HL-60 (cell line): ENCODE measurements around the gene GTF2A1L.

Experiments used
- DNase-seq, 2 experiments: peaks; one replicate each; pipeline ENCODE4 v3.0.0-alpha.2; 2010 to 2020; ENCODE audit warnings: low read depth in 1 of 2, low spot score in 1 of 2
- H3K27ac ChIP-seq: fragments of 250-450 bp; sonication (Bioruptor Pico); replicated peaks from 2 replicates; pipeline ENCODE4 v1.5.1; 2020; ENCODE audit warnings: mild to moderate bottlenecking, moderate library complexity
- H3K27me3 ChIP-seq: fragments of 250-450 bp; sonication (Bioruptor Pico); 2 replicates; pipeline ENCODE4 v1.5.1; 2021; ENCODE audit warnings: mild to moderate bottlenecking, moderate library complexity; ENCODE audit not compliant: insufficient read depth, poor library complexity, severe bottlenecking
- H3K4me3 ChIP-seq: replicated peaks from 2 replicates; pipeline ENCODE4 v1.5.1; 2011; ENCODE audit warnings: mild to moderate bottlenecking, control low read depth, low read length; ENCODE audit not compliant: insufficient read depth
- GABPA ChIP-seq: IDR thresholded peaks from 2 replicates; pipeline ENCODE4 v1.6.1; 2012; ENCODE audit warnings: low read depth
- POLR2AphosphoS5 ChIP-seq: IDR thresholded peaks from 2 replicates; pipeline ENCODE4 v1.6.1; 2012; ENCODE audit warnings: low read depth
- SPI1 ChIP-seq: IDR thresholded peaks from 2 replicates; pipeline ENCODE4 v1.6.1; 2012; ENCODE audit warnings: low read depth, mild to moderate bottlenecking, borderline replicate concordance
- TF ChIP-seq, protein P1 (sequence below): IDR thresholded peaks from 2 replicates; pipeline ENCODE4 v1.6.1; 2012; ENCODE audit warnings: low read depth; ENCODE audit not compliant: insufficient replicate concordance
- TF ChIP-seq, protein P2 (sequence below): IDR thresholded peaks from one replicate; pipeline ENCODE4 v1.5.1; 2011; ENCODE audit warnings: low read length, control low read depth, inconsistent platforms; ENCODE audit not compliant: insufficient read depth

The GTF2A1L gene

DNA sequence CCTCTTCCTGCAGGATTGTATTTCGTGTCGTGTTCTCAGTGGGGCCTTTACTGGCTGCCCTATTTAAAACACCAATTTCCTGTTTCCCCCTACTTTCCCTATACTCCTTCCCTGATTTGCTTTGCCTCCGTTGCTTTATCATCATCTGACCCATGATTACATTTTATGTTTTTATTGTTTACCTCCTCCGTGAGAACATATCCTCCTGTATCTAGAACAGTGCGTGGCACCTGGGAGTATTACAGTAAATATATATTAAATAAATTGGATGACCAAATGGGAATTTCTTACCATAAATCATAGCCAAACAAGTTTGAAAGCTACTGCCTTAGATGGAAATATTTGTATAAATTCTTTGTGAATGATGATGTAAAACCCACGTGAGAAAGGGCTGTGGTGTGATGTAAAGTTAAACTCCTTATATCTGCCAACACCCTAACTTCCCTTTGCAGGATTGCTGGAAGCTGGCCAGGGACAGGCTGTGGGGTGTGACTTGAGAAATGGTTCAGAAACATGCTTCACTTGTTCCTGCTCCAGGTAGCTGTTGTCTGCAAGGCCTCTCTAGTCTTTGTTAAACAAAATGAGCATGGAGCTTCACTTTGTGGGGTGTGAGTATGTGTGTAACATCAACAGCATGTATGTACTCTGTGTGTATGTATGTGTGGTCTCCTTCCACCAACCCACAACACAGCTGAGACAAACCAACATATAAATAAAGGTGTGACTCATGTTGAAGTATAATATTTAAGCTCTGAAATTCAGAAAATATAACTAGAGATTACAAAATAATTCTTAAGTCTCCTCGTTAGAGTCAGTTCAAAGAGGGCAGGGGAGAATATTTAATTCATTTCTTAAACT lies 97.6 kb downstream of the GTF2A1L start:
- peak in 1 of 2 experiments; percentile 30 for DNase-seq
- TF ChIP-seq SPI1 (no peak), POLR2AphosphoS5 (no peak), GABPA (no peak)
- TF ChIP-seq, protein P1, sequence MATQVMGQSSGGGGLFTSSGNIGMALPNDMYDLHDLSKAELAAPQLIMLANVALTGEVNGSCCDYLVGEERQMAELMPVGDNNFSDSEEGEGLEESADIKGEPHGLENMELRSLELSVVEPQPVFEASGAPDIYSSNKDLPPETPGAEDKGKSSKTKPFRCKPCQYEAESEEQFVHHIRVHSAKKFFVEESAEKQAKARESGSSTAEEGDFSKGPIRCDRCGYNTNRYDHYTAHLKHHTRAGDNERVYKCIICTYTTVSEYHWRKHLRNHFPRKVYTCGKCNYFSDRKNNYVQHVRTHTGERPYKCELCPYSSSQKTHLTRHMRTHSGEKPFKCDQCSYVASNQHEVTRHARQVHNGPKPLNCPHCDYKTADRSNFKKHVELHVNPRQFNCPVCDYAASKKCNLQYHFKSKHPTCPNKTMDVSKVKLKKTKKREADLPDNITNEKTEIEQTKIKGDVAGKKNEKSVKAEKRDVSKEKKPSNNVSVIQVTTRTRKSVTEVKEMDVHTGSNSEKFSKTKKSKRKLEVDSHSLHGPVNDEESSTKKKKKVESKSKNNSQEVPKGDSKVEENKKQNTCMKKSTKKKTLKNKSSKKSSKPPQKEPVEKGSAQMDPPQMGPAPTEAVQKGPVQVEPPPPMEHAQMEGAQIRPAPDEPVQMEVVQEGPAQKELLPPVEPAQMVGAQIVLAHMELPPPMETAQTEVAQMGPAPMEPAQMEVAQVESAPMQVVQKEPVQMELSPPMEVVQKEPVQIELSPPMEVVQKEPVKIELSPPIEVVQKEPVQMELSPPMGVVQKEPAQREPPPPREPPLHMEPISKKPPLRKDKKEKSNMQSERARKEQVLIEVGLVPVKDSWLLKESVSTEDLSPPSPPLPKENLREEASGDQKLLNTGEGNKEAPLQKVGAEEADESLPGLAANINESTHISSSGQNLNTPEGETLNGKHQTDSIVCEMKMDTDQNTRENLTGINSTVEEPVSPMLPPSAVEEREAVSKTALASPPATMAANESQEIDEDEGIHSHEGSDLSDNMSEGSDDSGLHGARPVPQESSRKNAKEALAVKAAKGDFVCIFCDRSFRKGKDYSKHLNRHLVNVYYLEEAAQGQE = no peak
- TF ChIP-seq, protein P2, sequence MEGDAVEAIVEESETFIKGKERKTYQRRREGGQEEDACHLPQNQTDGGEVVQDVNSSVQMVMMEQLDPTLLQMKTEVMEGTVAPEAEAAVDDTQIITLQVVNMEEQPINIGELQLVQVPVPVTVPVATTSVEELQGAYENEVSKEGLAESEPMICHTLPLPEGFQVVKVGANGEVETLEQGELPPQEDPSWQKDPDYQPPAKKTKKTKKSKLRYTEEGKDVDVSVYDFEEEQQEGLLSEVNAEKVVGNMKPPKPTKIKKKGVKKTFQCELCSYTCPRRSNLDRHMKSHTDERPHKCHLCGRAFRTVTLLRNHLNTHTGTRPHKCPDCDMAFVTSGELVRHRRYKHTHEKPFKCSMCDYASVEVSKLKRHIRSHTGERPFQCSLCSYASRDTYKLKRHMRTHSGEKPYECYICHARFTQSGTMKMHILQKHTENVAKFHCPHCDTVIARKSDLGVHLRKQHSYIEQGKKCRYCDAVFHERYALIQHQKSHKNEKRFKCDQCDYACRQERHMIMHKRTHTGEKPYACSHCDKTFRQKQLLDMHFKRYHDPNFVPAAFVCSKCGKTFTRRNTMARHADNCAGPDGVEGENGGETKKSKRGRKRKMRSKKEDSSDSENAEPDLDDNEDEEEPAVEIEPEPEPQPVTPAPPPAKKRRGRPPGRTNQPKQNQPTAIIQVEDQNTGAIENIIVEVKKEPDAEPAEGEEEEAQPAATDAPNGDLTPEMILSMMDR = no peak
- Histone ChIP-seq H3K27me3 (no peaks in the 10 kb centered on the region), H3K27ac (no peak overlapping the region), H3K4me3 (no peak overlapping the region)

DNA sequence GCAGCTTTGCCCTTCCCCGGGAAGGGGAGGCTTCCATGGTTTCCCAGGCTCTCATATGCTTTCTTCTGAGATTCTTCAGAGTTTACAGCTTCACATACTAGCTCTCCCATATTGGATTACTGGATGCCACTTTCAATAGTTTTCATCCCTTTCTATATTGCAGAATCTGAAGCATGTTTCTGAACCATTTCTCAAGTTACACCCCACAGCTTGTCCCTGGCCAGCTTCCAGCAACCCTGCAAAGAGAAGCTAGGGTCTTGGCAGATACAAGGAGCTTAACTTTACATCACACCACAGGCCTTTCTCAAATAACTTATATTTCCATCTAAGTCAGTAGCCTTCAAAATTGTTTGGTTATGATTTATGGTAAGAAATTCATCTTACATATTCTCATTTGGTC lies 98.3 kb downstream of the GTF2A1L start:
- TF ChIP-seq SPI1 (no peak), GABPA (no peak), POLR2AphosphoS5 (no peak)
- TF ChIP-seq, protein P1 = no peak
- TF ChIP-seq, protein P2 = no peak
- no peak for DNase-seq
- Histone ChIP-seq H3K4me3 (no peak overlapping the region), H3K27ac (no peak overlapping the region), H3K27me3 (peaks cover 3% of the 10 kb centered on the region)

DNA sequence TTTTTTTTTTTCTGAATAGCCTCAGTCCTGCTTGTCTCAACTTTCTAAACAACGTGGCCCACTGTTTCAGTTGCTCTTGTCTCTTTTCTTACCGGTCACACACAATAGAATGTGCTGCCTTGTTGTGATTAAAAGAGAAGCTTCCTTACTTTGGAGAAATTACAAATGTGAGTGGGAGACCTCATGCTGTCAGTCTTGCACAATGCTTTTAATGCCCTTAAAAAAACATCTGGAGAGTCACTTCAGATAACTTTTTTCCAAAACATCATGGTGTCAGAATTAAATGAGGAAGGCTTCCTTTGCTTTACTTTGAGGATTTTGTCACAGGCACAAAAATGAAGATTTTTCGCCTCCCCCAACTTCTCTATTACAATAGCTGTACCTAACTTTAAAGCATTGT lies 100.2 kb downstream of the GTF2A1L start:
- DNase-seq = no peak
- TF ChIP-seq, protein P1 = no peak
- TF ChIP-seq SPI1 (no peak), GABPA (no peak), POLR2AphosphoS5 (no peak)
- TF ChIP-seq, protein P2 = no peak
- Histone ChIP-seq H3K4me3 (no peak overlapping the region), H3K27ac (no peak overlapping the region), H3K27me3 (peaks cover 3% of the 10 kb centered on the region)
